Nephron progenitor cell (in vitro differentiated cells): ENCODE data around the gene C1QTNF1.

Source experiments
- DNase-seq: peaks from one replicate; pipeline ENCODE4 v3.0.0; 2021
- H3K27ac Mint-ChIP-seq: 2 replicates; pipeline ENCODE4 v1.8.0; 2021; ENCODE audit warnings: mild to moderate bottlenecking, moderate library complexity, mixed read lengths
- H3K27me3 Mint-ChIP-seq: 2 replicates; pipeline ENCODE4 v1.8.0; 2021; ENCODE audit warnings: mild to moderate bottlenecking, low read depth, mixed read lengths; ENCODE audit not compliant: poor library complexity
- H3K36me3 Mint-ChIP-seq: 2 replicates; pipeline ENCODE4 v1.8.0; 2021; ENCODE audit warnings: low read depth, mixed read lengths
- H3K4me1 Mint-ChIP-seq: 2 replicates; pipeline ENCODE4 v1.8.0; 2021; ENCODE audit warnings: mixed read lengths
- H3K4me3 Mint-ChIP-seq: 2 replicates; pipeline ENCODE4 v1.8.0; 2021; ENCODE audit warnings: mild to moderate bottlenecking, moderate library complexity, mixed read lengths
- H3K9me3 Mint-ChIP-seq: 2 replicates; pipeline ENCODE4 v1.8.0; 2021; ENCODE audit warnings: mild to moderate bottlenecking, moderate library complexity, mixed read lengths
- TF ChIP-seq, protein P1 (sequence below): fragments of 200-600 bp; sonication (generic); IDR thresholded peaks from 2 replicates; pipeline ENCODE4 v1.5.0; 2021; ENCODE audit warnings: antibody characterized with exemption

Gene C1QTNF1

DNA sequence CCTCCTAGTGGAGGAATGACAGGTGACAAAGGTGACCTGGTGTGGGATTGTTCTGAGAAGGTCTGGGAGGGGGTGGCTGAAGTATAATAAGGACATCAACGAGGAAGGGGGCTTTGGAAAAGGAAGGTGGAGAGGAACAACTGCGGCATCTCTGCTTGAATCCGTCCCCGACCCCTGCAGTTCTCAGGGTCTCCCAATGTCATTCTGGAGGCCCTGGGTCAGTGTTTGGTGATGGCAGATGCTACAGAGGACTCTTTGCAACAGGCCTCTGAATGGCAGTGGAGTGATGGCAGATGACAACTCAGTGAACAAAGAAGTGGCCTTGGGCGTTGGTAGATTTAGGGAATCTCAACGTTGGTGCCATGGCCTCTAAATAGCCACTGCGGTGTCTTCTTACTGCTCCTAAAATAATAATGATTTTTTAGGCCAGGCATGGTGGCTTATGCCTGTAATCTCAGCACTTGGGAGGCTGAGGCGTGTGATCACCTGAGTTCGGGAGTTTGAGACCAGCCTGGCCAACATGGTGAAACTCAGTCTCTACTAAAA, 52.0 kb downstream of the C1QTNF1 start:
- Mint-ChIP-seq H3K4me3 (peak overlapping the region; percentile 90), H3K27ac (no peak overlapping the region), H3K9me3 (no peaks in the 10 kb centered on the region), H3K36me3 (peaks cover 17% of the 10 kb centered on the region), H3K4me1 (peaks cover 10% of the 10 kb centered on the region), H3K27me3 (peaks cover 20% of the 10 kb centered on the region)
- no peak for DNase-seq
- TF ChIP-seq, protein P1, sequence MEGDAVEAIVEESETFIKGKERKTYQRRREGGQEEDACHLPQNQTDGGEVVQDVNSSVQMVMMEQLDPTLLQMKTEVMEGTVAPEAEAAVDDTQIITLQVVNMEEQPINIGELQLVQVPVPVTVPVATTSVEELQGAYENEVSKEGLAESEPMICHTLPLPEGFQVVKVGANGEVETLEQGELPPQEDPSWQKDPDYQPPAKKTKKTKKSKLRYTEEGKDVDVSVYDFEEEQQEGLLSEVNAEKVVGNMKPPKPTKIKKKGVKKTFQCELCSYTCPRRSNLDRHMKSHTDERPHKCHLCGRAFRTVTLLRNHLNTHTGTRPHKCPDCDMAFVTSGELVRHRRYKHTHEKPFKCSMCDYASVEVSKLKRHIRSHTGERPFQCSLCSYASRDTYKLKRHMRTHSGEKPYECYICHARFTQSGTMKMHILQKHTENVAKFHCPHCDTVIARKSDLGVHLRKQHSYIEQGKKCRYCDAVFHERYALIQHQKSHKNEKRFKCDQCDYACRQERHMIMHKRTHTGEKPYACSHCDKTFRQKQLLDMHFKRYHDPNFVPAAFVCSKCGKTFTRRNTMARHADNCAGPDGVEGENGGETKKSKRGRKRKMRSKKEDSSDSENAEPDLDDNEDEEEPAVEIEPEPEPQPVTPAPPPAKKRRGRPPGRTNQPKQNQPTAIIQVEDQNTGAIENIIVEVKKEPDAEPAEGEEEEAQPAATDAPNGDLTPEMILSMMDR, result no peak

- DNase-seq, result no peak
- Mint-ChIP-seq H3K4me3 (no peak overlapping the region), H3K27me3 (peaks cover 11% of the 10 kb centered on the region)
These were observed 53.6 kb downstream of the C1QTNF1 start for GRCh38 chr17:79077587-79077986.

DNA sequence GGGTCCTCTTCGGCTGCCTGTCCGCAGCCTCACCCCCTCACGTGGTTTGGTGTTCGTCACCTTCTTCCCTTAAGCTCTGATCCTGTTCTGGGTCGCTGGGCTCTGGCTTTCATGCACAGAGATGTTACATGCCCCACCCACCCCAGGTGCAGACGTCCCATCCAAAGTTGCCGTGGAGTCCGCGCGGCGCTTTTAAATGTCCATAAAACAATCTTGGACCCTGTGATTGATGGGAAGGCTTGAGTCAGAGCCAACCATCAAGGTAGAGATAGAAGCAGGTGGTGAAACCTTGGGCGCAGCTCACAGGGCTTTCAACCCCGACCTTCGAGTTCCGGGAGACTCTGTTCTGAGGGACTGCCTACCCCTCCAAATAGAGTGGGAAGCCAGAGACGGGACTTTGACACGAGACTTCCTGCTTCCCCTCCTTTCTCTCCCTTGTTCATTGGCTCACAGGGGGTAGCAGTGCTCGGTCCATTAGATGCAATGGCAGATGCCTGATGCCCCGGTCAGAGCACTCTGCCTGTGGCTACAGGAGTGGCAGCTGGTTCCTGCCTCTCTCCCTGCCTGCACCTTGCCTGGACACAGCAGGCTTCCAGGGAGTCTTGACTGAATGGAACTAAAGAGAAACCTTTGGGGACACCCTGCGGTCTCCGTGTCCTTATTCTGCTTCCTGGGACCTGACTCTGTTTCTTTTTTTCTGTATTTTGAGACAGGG, 54.7 kb downstream of the C1QTNF1 start:
- TF ChIP-seq, protein P1, result no peak
- H3K27ac Mint-ChIP-seq, result no peak overlapping the region
- DNase-seq, result no peak
- no peak overlapping the region for H3K4me3 Mint-ChIP-seq
- no peaks in the 10 kb centered on the region for H3K9me3 Mint-ChIP-seq
- peaks cover 29% of the 10 kb centered on the region for H3K36me3 Mint-ChIP-seq
- peaks cover 15% of the 10 kb centered on the region for H3K4me1 Mint-ChIP-seq
- peaks cover 5% of the 10 kb centered on the region for H3K27me3 Mint-ChIP-seq

More at GRCh38 chr17:79077587-79077986, 53.6 kb downstream of the C1QTNF1 start:
- Mint-ChIP-seq H3K9me3 (no peaks in the 10 kb centered on the region), H3K27ac (no peak overlapping the region), H3K36me3 (peaks cover 29% of the 10 kb centered on the region), H3K4me1 (peaks cover 15% of the 10 kb centered on the region)
- TF ChIP-seq, protein P1, result no peak

- Mint-ChIP-seq H3K27me3 (peaks cover 5% of the 10 kb centered on the region), H3K4me1 (peaks cover 15% of the 10 kb centered on the region), H3K4me3 (no peak overlapping the region), H3K27ac (no peak overlapping the region), H3K36me3 (peaks cover 29% of the 10 kb centered on the region), H3K9me3 (no peaks in the 10 kb centered on the region)
- TF ChIP-seq, protein P1, result no peak
- no peak for DNase-seq
These were observed 55.6 kb downstream of the C1QTNF1 start for GRCh38 chr17:79079421-79080200.

GRCh38 chr17:79080349-79080748, 56.4 kb downstream of the C1QTNF1 start:
- no peak overlapping the region for H3K27ac Mint-ChIP-seq
- H3K4me1 Mint-ChIP-seq, result peaks cover 13% of the 10 kb centered on the region
- no peak for DNase-seq
- TF ChIP-seq, protein P1, result no peak
- peaks cover 29% of the 10 kb centered on the region for H3K36me3 Mint-ChIP-seq
- H3K9me3 Mint-ChIP-seq, result no peaks in the 10 kb centered on the region
- no peak overlapping the region for H3K4me3 Mint-ChIP-seq
- peaks cover 5% of the 10 kb centered on the region for H3K27me3 Mint-ChIP-seq
